HCT116 (cell line): ENCODE measurements around the gene TRIM69.

Experiments
- EZH2 ChIP-seq: fragments of 200-600 bp; sonication (generic); IDR thresholded peaks from 2 replicates; pipeline ENCODE4 v1.6.1; 2017; ENCODE audit warnings: antibody characterized with exemption, mixed run types
- EZH2phosphoT487 ChIP-seq: fragments of 200-600 bp; IDR thresholded peaks from 2 replicates; pipeline ENCODE4 v1.6.1; 2018; ENCODE audit warnings: antibody characterized with exemption, borderline replicate concordance
- JUND ChIP-seq: IDR thresholded peaks from 2 replicates; pipeline ENCODE4 v1.6.1; 2012
- POLR2A ChIP-seq: IDR thresholded peaks from 2 replicates; pipeline ENCODE4 v1.7.0; 2011; ENCODE audit warnings: borderline replicate concordance; ENCODE audit not compliant: insufficient read depth, insufficient read length; ENCODE audit errors: extremely low read depth
- POLR2AphosphoS5 ChIP-seq: IDR thresholded peaks from 2 replicates; pipeline ENCODE4 v1.6.1; 2011; ENCODE audit warnings: mild to moderate bottlenecking, low read depth, low read length, moderate library complexity
- RAD21 ChIP-seq: IDR thresholded peaks from 2 replicates; pipeline ENCODE4 v1.6.1; 2012; ENCODE audit warnings: low read depth, mild to moderate bottlenecking
- ZNF274 ChIP-seq: fragments of 200-500 bp; sonication (Bioruptor generic); IDR thresholded peaks from 2 replicates; pipeline ENCODE4 v1.6.1; 2014; ENCODE audit warnings: mild to moderate bottlenecking, low read depth, low read length, inconsistent platforms
- TF ChIP-seq, protein P1 (sequence below), 3 experiments: fragments of 200-600 bp in 1 of 3; sonication (generic) in 1 of 3; IDR thresholded peaks in 2 of 3; conservative IDR thresholded peaks in 1 of 3; 2 replicates each; pipeline ENCODE4 v1.5.1; 2012 to 2017; ENCODE audit warnings: low read depth in 2 of 3, low read length in 2 of 3, antibody characterized with exemption in 1 of 3, borderline replicate concordance in 1 of 3, control low read depth in 1 of 3, mild to moderate bottlenecking in 1 of 3, mixed read lengths in 1 of 3, mixed run types in 1 of 3, moderate library complexity in 1 of 3; ENCODE audit not compliant: insufficient read depth in 1 of 3
- TF ChIP-seq, protein P2 (sequence below): IDR thresholded peaks from 2 replicates; pipeline ENCODE4 v1.6.1; 2011; ENCODE audit warnings: mild to moderate bottlenecking, low read length, moderate library complexity; ENCODE audit not compliant: insufficient replicate concordance; ENCODE audit errors: extremely low read depth

DNA sequence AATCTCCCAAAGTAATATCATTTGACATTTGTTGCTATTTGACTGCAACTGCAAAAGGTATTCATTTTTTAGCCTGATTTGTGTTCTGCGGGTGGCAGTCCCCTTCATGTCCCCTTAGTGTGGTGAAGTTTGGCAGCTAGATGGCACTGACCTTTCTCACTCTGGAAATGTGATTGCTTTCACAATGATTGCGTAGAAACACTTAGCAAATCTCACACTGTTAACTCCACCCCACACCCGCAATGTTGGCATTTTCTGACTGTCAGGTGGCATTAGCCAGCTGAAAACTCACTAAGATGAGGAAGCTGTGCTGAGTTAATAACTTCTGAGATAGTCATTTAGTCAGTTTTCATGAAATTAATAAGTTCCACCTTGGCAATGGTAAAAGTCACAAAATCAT is 76.9 kb downstream of the TRIM69 start:
- TF ChIP-seq, protein P1, sequence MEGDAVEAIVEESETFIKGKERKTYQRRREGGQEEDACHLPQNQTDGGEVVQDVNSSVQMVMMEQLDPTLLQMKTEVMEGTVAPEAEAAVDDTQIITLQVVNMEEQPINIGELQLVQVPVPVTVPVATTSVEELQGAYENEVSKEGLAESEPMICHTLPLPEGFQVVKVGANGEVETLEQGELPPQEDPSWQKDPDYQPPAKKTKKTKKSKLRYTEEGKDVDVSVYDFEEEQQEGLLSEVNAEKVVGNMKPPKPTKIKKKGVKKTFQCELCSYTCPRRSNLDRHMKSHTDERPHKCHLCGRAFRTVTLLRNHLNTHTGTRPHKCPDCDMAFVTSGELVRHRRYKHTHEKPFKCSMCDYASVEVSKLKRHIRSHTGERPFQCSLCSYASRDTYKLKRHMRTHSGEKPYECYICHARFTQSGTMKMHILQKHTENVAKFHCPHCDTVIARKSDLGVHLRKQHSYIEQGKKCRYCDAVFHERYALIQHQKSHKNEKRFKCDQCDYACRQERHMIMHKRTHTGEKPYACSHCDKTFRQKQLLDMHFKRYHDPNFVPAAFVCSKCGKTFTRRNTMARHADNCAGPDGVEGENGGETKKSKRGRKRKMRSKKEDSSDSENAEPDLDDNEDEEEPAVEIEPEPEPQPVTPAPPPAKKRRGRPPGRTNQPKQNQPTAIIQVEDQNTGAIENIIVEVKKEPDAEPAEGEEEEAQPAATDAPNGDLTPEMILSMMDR (IDR thresholded peaks at IDR 0.05 in 2 of 3, conservative IDR thresholded peaks at IDR 0.05 in 1 of 3; ENCODE audit: borderline replicate concordance in 1 of 3, insufficient read depth in 1 of 3, low read depth in 2 of 3, low read length in 2 of 3), result no peak
- TF ChIP-seq, protein P2, sequence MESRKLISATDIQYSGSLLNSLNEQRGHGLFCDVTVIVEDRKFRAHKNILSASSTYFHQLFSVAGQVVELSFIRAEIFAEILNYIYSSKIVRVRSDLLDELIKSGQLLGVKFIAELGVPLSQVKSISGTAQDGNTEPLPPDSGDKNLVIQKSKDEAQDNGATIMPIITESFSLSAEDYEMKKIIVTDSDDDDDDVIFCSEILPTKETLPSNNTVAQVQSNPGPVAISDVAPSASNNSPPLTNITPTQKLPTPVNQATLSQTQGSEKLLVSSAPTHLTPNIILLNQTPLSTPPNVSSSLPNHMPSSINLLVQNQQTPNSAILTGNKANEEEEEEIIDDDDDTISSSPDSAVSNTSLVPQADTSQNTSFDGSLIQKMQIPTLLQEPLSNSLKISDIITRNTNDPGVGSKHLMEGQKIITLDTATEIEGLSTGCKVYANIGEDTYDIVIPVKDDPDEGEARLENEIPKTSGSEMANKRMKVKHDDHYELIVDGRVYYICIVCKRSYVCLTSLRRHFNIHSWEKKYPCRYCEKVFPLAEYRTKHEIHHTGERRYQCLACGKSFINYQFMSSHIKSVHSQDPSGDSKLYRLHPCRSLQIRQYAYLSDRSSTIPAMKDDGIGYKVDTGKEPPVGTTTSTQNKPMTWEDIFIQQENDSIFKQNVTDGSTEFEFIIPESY, result no peak
- TF ChIP-seq EZH2phosphoT487 (no peak), POLR2AphosphoS5 (no peak), EZH2 (no peak), POLR2A (no peak), JUND (no peak), ZNF274 (no peak), RAD21 (no peak)
